GM19239 (cell line): ENCODE data around the gene NOL12.

Experiments
- DNase-seq: peaks from one replicate; pipeline ENCODE4 v3.0.0; 2011; ENCODE audit warnings: low spot score; ENCODE audit not compliant: insufficient read length
- FAIRE-seq: peaks from 2 replicates; lab custom pipeline; 2011; peaks lifted over from hg19 to GRCh38; lab: Jason Lieb, UNC

The NOL12 gene

GRCh38 chr22:37659066-37659896 is 26.9 kb upstream of the NOL12 start:
- FAIRE-seq (peak; percentile 70), DNase-seq (no peak)

- DNase-seq = no peak
- peak; percentile 79 for FAIRE-seq
Observed at GRCh38 chr22:37659897-37660708, 26.0 kb upstream of the NOL12 start.

GRCh38 chr22:37660709-37661045 is 25.5 kb upstream of the NOL12 start:
- DNase-seq = no peak
- no peak for FAIRE-seq

- no peak for DNase-seq
- peak; percentile 79 for FAIRE-seq
Observed at GRCh38 chr22:37661160-37661924, 24.8 kb upstream of the NOL12 start.

GRCh38 chr22:37662039-37662438 is 24.1 kb upstream of the NOL12 start:
- FAIRE-seq (peak; percentile 8), DNase-seq (no peak)

GRCh38 chr22:37663521-37664140 is 22.5 kb upstream of the NOL12 start:
- DNase-seq (no peak), FAIRE-seq (no peak)

GRCh38 chr22:37664249-37665101 is 21.7 kb upstream of the NOL12 start:
- no peak for DNase-seq
- FAIRE-seq = no peak

- no peak for FAIRE-seq
- no peak for DNase-seq
Observed at GRCh38 chr22:37665487-37665886, 20.7 kb upstream of the NOL12 start.

GRCh38 chr22:37669586-37669985 is 16.6 kb upstream of the NOL12 start:
- FAIRE-seq (no peak), DNase-seq (no peak)

- FAIRE-seq (peak; percentile 47), DNase-seq (no peak)
Observed at GRCh38 chr22:37672206-37672919, 13.8 kb upstream of the NOL12 start.

- FAIRE-seq = no peak
- no peak for DNase-seq
Observed at GRCh38 chr22:37672920-37673455, 13.2 kb upstream of the NOL12 start.

GRCh38 chr22:37674248-37674647 is 11.9 kb upstream of the NOL12 start:
- DNase-seq = no peak
- no peak for FAIRE-seq

GRCh38 chr22:37674951-37675929 is 10.9 kb upstream of the NOL12 start, which contains the start of gene LGALS1:
LGALS1 (plus strand) TSS chr22:37675636; CDS start chr22:37675703, 67 bp downstream.
- DNase-seq = peak; percentile 80
- peak; percentile 93 for FAIRE-seq

GRCh38 chr22:37675930-37676735 is 10.0 kb upstream of the NOL12 start:
- FAIRE-seq (no peak), DNase-seq (no peak)

GRCh38 chr22:37676736-37677492 is 9.2 kb upstream of the NOL12 start:
- DNase-seq = peak; percentile 69
- peak; percentile 93 for FAIRE-seq

GRCh38 chr22:37677493-37677974 is 8.6 kb upstream of the NOL12 start:
- no peak for DNase-seq
- FAIRE-seq = no peak
